ENCODE measurements around the gene HOXC6.

HOXC6 gene

GRCh38 chr12:54028314-54029201 lies at the start of gene HOXC6:
Gene HOXC6 (plus strand): TSS chr12:54028440. CDS start chr12:54028522, 82 bp downstream.
- no peak for DNase-seq

DNA sequence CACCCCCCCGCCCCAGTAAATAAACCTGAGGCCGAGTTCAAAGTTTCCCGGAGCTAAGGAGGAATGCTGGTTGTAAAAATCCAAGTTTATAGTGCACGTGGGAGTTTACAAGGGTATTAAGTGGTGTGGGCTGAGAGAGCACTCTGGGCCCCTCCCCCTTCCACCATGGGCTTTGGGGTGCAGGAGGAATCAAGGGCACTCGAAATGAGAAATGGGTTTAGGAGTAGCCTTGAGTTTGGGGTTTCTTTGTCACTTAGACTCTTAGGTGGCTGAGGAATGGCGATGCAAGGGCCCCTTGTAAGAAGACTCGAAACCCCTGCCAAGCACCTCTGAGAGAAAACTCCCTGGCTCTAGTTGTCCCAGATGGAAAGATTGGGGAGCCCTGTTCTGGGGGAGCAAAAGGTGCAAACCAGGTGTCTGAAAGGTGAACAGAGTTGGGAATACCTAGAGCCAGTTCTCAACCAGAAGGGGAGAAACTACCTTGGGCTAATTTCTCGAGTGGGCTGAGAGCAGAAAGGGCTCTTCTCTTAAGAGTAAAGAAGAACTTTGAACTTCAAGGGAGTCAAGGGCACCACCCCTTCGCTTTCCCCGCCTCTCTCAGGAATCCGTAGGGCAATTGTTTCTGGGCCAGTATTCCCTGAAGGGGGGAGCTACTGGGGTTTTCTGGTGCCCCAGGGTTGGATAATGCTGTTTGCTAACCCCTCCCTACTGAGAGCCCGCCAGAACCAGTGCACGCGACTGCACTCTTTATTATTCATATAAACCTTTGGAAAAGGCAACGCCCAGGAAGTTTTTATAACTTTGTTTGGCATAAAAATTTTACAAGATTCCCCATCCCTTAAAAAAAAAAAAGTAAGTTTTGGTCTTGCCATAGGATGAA lies 49.5 kb upstream of the HOXC6 start:
- DNase-seq, result no peak

GRCh38 chr12:53980104-53980801 lies 48.0 kb upstream of the HOXC6 start:
- no peak for DNase-seq

DNA sequence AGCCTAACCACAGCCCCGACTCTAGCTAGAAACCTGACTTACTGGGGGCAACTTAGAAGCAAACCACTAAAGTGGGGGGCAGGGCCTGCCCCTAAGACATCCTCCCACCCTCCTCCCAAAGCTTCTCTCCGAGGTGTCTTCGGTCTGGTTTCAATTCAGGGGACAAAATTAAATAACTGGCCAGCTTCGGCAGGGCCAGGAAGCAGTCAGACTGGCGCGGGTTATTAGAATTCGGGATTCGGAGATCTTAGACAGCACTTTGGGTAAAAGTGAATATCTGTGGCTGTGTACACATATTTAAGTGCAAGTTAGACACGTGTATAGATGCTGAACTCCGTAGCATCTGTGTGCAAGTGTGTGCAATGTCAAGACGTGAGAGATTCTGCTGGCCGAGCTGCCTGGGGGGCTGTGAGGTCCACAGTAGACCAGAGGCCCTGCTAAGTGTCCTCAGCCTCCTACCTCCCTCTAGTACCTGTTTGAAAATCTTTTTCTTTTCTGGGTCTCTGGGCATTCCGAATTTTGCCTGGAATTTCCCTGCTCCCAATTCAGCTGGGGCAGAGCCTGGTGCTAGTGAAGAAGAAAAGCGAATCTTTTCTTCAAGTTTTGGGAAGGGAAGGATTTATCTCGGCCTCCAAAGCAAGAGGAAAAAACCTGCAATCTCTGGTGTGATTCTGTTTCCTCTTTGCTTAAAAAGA lies 47.3 kb upstream of the HOXC6 start:
- DNase-seq, result no peak

DNA sequence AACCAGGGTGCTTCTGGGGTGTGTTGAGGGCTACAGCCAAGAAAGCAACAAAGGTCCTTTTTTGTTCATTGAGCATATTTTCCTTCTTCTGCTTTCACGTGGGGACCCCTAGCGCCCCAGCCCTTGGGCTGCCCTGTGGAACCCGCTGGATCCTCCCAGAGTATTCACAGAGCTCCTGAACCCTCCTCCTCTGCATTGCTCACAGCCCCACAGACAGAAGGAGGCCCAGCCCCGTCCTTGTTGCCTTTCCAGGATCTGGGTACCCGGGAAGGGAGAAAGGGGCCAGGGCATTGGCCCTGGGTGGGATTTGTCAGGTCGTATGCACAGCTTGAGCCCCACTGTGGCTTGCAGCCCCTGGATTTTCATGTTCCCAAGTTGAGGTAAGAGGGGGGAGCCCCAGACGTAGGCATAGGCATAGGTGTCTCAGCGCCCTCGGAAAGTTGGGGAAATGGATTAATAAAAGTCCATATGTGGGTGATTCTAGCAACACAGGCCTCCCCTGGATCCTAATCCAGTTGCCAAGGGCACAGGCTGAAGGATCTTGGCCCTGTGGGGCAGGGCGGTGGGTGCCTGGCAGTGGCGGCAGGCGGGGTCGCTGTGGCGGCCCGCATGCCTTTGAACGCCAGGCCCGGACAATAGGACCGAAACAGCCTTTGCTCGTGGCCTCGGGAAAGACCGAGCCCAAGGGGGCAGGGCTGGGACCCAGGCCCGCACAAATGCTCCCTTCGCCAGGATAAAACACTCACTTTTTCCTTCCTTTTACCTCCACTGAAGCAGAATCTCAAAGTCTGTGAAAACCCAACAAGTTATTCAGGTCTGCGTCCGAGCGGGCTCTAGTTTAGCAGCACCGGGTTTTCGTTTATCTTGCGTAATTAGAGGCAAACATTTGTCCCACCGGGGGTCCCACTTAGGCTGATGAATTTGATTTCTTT lies 46.3 kb upstream of the HOXC6 start:
- no peak for DNase-seq

DNA sequence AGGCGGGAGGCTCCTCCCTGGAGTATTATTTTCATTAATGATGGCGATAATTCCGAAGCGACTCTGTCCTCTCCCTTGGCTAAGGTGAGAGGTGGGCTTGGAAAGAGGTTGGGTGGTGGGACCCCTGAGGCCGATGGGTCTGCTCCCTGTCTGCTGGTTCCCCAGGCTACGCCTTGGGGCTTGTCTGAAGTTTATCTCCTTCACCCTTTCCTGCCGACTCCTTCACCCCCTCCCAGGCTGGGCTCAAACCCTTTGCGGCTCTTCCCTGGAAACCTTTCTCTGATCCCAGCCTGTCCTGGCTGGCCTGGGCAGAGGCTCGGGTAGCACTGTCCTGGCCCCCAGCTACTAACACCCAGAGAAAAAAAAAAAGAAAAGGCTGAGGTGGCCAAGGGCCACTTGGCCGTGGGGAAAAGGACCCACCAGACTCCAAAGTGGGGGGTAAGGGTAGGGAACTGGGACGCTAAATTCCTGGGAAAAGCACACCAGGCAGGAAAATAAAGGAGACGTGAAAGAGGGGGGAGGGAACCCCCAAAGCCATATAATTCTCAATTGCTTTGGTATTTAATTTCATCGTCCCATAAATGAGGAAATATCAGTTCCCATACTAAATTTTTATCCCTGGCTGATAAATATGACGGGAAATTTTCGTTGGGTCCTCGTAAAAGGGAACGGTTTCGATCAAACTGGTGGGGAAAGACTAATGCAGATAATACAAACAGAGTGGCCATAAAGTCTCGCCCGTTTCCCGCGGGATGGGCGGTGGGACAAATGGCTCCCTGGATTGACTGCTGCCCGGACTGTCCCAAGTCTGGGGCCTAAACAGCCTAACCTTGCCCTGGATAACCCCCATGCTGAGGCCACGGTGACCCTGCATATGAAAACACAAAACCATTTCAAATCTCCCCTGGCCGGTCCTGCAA lies 45.3 kb upstream of the HOXC6 start:
- DNase-seq, result no peak

DNA sequence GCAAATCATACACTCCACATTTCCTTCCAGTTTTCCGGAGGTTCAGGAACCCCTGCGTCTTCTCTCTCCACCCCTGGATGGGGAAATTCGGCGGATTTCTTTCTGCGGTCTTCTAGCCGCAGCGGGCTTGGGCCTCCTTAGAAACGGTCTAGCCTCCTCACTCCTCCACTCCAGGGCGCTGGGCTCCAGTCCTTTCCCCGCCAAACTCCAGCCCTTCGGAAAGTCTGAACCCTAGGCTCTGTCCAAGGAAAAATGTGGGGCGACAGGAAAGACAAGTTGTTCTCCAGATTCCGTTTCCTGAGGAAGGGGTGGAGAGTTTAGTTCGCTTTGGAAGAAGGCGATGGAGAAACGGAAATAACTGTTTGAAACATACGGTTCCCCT lies 44.7 kb upstream of the HOXC6 start:
- DNase-seq, result no peak

- DNase-seq, result no peak
Observed at GRCh38 chr12:53983950-53984572, 44.2 kb upstream of the HOXC6 start.

DNA sequence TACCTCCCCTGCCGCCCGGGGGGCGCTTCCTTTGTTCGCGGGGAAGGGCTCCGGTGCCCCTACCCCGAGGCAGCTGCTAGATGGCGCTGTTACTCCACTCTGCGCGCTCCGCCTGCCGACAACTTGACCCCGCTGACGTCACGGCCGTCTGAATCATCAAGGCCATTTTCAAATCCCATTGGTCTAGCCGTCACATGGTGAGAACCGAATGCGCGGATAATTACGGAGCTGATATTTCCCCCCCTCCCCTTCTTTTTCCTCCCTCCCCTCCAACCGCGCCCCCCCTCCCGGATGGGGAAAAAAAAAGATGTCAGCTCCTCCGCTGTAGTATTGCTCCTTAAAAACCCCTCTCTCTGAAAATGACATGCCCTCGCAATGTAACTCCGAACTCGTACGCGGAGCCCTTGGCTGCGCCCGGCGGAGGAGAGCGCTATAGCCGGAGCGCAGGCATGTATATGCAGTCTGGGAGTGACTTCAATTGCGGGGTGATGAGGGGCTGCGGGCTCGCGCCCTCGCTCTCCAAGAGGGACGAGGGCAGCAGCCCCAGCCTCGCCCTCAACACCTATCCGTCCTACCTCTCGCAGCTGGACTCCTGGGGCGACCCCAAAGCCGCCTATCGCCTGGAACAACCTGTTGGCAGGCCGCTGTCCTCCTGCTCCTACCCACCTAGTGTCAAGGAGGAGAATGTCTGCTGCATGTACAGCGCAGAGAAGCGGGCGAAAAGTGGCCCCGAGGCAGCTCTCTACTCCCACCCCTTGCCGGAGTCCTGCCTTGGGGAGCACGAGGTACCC lies 43.1 kb upstream of the HOXC6 start, which contains the start of gene HOXC10:
TSS of gene HOXC10 (plus strand) at position 246 of the 791 bp plus-strand sequence. CDS start at position 360, 114 bp downstream.
- DNase-seq, result peak; percentile 66

DNA sequence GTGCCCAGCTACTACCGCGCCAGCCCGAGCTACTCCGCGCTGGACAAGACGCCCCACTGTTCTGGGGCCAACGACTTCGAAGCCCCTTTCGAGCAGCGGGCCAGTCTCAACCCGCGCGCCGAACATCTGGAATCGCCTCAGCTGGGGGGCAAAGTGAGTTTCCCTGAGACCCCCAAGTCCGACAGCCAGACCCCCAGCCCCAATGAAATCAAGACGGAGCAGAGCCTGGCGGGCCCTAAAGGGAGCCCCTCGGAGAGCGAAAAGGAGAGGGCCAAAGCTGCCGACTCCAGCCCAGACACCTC lies 42.6 kb upstream of the HOXC6 start:
- no peak for DNase-seq

GRCh38 chr12:53985994-53986685 lies 42.1 kb upstream of the HOXC6 start:
- DNase-seq, result no peak

GRCh38 chr12:53986686-53987483 lies 41.4 kb upstream of the HOXC6 start:
- no peak for DNase-seq

DNA sequence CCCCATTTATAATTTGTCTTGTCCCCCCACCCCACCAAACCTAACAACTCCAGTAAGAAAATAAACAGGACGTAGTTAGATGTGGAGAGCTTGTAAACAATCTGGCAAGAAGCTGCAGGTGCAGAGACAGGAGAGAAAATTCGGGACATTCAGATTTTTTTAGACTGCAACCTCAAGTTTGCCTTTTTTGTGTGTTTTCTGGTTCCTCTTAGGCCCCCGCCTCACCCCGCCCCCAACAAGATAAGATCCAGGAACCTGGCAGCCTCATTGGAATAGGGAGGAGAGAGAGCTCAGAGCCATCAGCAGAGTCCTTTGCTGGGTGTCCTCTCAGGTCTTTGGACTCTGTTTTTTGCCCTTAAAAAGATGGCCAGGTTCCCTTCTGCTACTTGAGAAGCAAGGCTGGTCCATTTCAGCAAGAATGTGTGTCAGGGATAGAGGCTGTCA lies 40.4 kb upstream of the HOXC6 start:
- no peak for DNase-seq

- DNase-seq, result no peak
Observed at GRCh38 chr12:53988541-53989226, 39.6 kb upstream of the HOXC6 start.

- peak; percentile 17 for DNase-seq
Observed at GRCh38 chr12:53989227-53990113, 38.8 kb upstream of the HOXC6 start.

Measured in stimulated activated naive CD4-positive, alpha-beta T cell treated with Interleukin-2 at 50 U/mL for 16 hours (primary cell).